ENCODE results near the gene PID1. TPM values are rescaled to one million over a fixed set of nuclear protein-coding genes. Genes with fewer than 3 reads are reported as not detected.

Gene PID1
- total RNA-seq, 4 donors from 2014 or later: 14.5 to 49.7 (median 20.7) TPM

- Histone ChIP-seq H3K27ac (no peak overlapping the region), H3K4me1 (no peaks in the 10 kb centered on the region), H3K27me3 (no peaks in the 10 kb centered on the region), H3K9me3 (no peaks in the 10 kb centered on the region), H3K36me3 (no peaks in the 10 kb centered on the region), H3K4me3 (replicated peaks in 1 of 3) (no peak overlapping the region)
- TF ChIP-seq POLR2A (IDR thresholded peaks at IDR 0.05) (no peak), CTCF (IDR thresholded peaks at IDR 0.05) (no peak)
- intact Hi-C loops (cut with DNase I): no loop called here
- no peak for DNase-seq
- WGBS, 2 donors: 82 to 83% methylated on average over 6 of the region's 6 CpGs
Observed at GRCh38 chr2:229169751-229170150, 101.3 kb downstream of the PID1 start.

GRCh38 chr2:229164545-229165249 lies 106.4 kb downstream of the PID1 start:
- H3K4me3 ChIP-seq (replicated peaks in 1 of 3): no peak overlapping the region
- TF ChIP-seq CTCF (IDR thresholded peaks at IDR 0.05) (no peak), POLR2A (IDR thresholded peaks at IDR 0.05) (no peak)
- H3K27ac ChIP-seq: no peak overlapping the region
- H3K36me3 ChIP-seq: no peaks in the 10 kb centered on the region
- intact Hi-C loops (cut with DNase I): no loop called here
- DNase-seq: no peak
- no peaks in the 10 kb centered on the region for H3K9me3 ChIP-seq
- no peaks in the 10 kb centered on the region for H3K27me3 ChIP-seq
- no peaks in the 10 kb centered on the region for H3K4me1 ChIP-seq
- 48 to 56% methylated on average over 2 of the region's 2 CpGs for WGBS, 2 donors

- TF ChIP-seq POLR2A (IDR thresholded peaks at IDR 0.05): no peak
- TF ChIP-seq CTCF (IDR thresholded peaks at IDR 0.05): no peak
- no peaks in the 10 kb centered on the region for H3K4me1 ChIP-seq
- H3K4me3 ChIP-seq (replicated peaks in 1 of 3): no peak overlapping the region
- no peaks in the 10 kb centered on the region for H3K36me3 ChIP-seq
- DNase-seq: no peak
- no peaks in the 10 kb centered on the region for H3K9me3 ChIP-seq
- no peak overlapping the region for H3K27ac ChIP-seq
- WGBS, 2 donors: 56 to 62% methylated on average over 2 of the region's 2 CpGs
- H3K27me3 ChIP-seq: no peaks in the 10 kb centered on the region
- intact Hi-C loops (cut with DNase I): no loop called here
Observed at GRCh38 chr2:229163893-229164292, 107.2 kb downstream of the PID1 start.

- intact Hi-C loops (cut with DNase I): no loop called here
- no peaks in the 10 kb centered on the region for H3K9me3 ChIP-seq
- H3K27me3 ChIP-seq: no peaks in the 10 kb centered on the region
- no peak for DNase-seq
- H3K4me1 ChIP-seq: no peaks in the 10 kb centered on the region
- H3K27ac ChIP-seq: no peak overlapping the region
- TF ChIP-seq POLR2A (IDR thresholded peaks at IDR 0.05): no peak
- TF ChIP-seq CTCF (IDR thresholded peaks at IDR 0.05): no peak
- no peaks in the 10 kb centered on the region for H3K36me3 ChIP-seq
- 88 to 94% methylated on average over 4 of the region's 4 CpGs for WGBS, 2 donors
- H3K4me3 ChIP-seq (replicated peaks in 1 of 3): no peak overlapping the region
Observed at GRCh38 chr2:229162015-229162414, 109.1 kb downstream of the PID1 start.

- 68 to 73% methylated on average over 2 of the region's 2 CpGs for WGBS, 2 donors
- Histone ChIP-seq H3K9me3 (no peaks in the 10 kb centered on the region), H3K27me3 (no peaks in the 10 kb centered on the region), H3K4me3 (replicated peaks in 1 of 3) (no peak overlapping the region), H3K4me1 (no peaks in the 10 kb centered on the region), H3K27ac (no peak overlapping the region), H3K36me3 (no peaks in the 10 kb centered on the region)
- TF ChIP-seq POLR2A (IDR thresholded peaks at IDR 0.05) (no peak), CTCF (IDR thresholded peaks at IDR 0.05) (no peak)
- intact Hi-C loops (cut with DNase I): no loop called here
- DNase-seq: no peak
Observed at GRCh38 chr2:229160984-229161383, 110.1 kb downstream of the PID1 start.
